ENCODE results near the gene RNF175. TPM values are rescaled to one million over a fixed set of nuclear protein-coding genes. Genes with fewer than 3 reads are reported as not detected.

The RNF175 gene
- total RNA-seq, 6 experiments from 2014 or later, result 0.20 TPM; not detected in 5

- H3K36me3 ChIP-seq, result no peaks in the 10 kb centered on the region
- H3K27me3 ChIP-seq, result no peaks in the 10 kb centered on the region
- no peaks in the 10 kb centered on the region for H3K9me3 ChIP-seq
- ATAC-seq (no peak), DNase-seq (no peak)
- H3K27ac ChIP-seq, result no peak overlapping the region
- intact Hi-C loops (cut with DNase I), result no loop called here
- no peaks in the 10 kb centered on the region for H3K4me1 ChIP-seq
- TF ChIP-seq POLR2A (IDR thresholded peaks at IDR 0.05) (no peak), CTCF (IDR thresholded peaks at IDR 0.05) (no peak)
- no peak overlapping the region for H3K4me3 ChIP-seq
Measured at GRCh38 chr4:153706519-153706918, 53.3 kb downstream of the RNF175 start.

GRCh38 chr4:153705743-153706468 lies 53.9 kb downstream of the RNF175 start:
- H3K4me1 ChIP-seq, result no peaks in the 10 kb centered on the region
- no peaks in the 10 kb centered on the region for H3K9me3 ChIP-seq
- no peak for ATAC-seq
- H3K27ac ChIP-seq, result no peak overlapping the region
- no peaks in the 10 kb centered on the region for H3K27me3 ChIP-seq
- no peaks in the 10 kb centered on the region for H3K36me3 ChIP-seq
- TF ChIP-seq POLR2A (IDR thresholded peaks at IDR 0.05) (no peak), CTCF (IDR thresholded peaks at IDR 0.05) (no peak)
- WGBS (ENCODE audit: insufficient coverage, low coverage, low lambda C conversion rate, missing lambda C conversion rate), result 33% methylated on average over 2 of the region's 2 CpGs
- H3K4me3 ChIP-seq, result no peak overlapping the region
- DNase-seq, result no peak
- intact Hi-C loops (cut with DNase I), result no loop called here

- H3K4me1 ChIP-seq, result no peaks in the 10 kb centered on the region
- ATAC-seq (no peak), DNase-seq (no peak)
- WGBS (ENCODE audit: insufficient coverage, low coverage, low lambda C conversion rate, missing lambda C conversion rate), result 92% methylated on average over 6 of the region's 7 CpGs
- no peak overlapping the region for H3K4me3 ChIP-seq
- intact Hi-C loops (cut with DNase I), result no loop called here
- no peak for TF ChIP-seq POLR2A (IDR thresholded peaks at IDR 0.05)
- H3K9me3 ChIP-seq, result no peaks in the 10 kb centered on the region
- no peaks in the 10 kb centered on the region for H3K27me3 ChIP-seq
- H3K27ac ChIP-seq, result no peak overlapping the region
- H3K36me3 ChIP-seq, result no peaks in the 10 kb centered on the region
Measured at GRCh38 chr4:153704522-153704921, 55.3 kb downstream of the RNF175 start.

GRCh38 chr4:153684971-153685371 lies 74.9 kb downstream of the RNF175 start:
- Histone ChIP-seq H3K9me3 (no peaks in the 10 kb centered on the region), H3K4me1 (no peaks in the 10 kb centered on the region), H3K27ac (peak overlapping the region in 1 of 3 donors; percentile 79), H3K4me3 (peak overlapping the region; percentile 63 to 72 (median 63)), H3K36me3 (no peaks in the 10 kb centered on the region), H3K27me3 (no peaks in the 10 kb centered on the region)
- intact Hi-C loops (cut with DNase I), result no loop called here
- 17% methylated on average over 6 of the region's 9 CpGs for WGBS (ENCODE audit: insufficient coverage, low coverage, low lambda C conversion rate, missing lambda C conversion rate)
- peak in 3 of 4 donors; percentile 59 to 66 (median 63) for ATAC-seq
- peak in 1 of 3 donors; percentile 62 for DNase-seq
- no peak for TF ChIP-seq CTCF (IDR thresholded peaks at IDR 0.05)
- no peak for TF ChIP-seq POLR2A (IDR thresholded peaks at IDR 0.05)

GRCh38 chr4:153684182-153684970 lies 75.4 kb downstream of the RNF175 start, which contains the start of gene TLR2:
Gene TLR2, plus strand, starts transcription at chr4:153684280. Its CDS starts 18,628 bp downstream, at chr4:153702908.
- Histone ChIP-seq H3K27me3 (no peaks in the 10 kb centered on the region), H3K4me3 (peak within 1 kb of the TSS; percentile 63 to 72 (median 63)), H3K36me3 (no peaks in the 10 kb centered on the region), H3K27ac (peak within 1 kb of the TSS; percentile 63 to 79 (median 70)), H3K9me3 (no peaks in the 10 kb centered on the region), H3K4me1 (no peaks in the 10 kb centered on the region)
- DNase-seq, result peak; percentile 86 to 92 (median 89)
- TF ChIP-seq POLR2A (IDR thresholded peaks at IDR 0.05), result peak; percentile 54
- TF ChIP-seq CTCF (IDR thresholded peaks at IDR 0.05), result peak in 1 of 4 donors; percentile 4
- WGBS (ENCODE audit: insufficient coverage, low coverage, low lambda C conversion rate, missing lambda C conversion rate), result 0% methylated on average over 9 of the region's 75 CpGs
- ATAC-seq, result peak; percentile 91 to 95 (median 92)
- intact Hi-C loops (cut with DNase I), result no loop called here
